GM19324 (cell line): ENCODE results near the gene TRABD2B.

ENCODE experiments used
- ATAC-seq: cut with Tn5 transposase; IDR thresholded peaks from one replicate; pipeline ENCODE4 v1.9.1; 2021; ENCODE audit warnings: mild to moderate bottlenecking, moderate library complexity; ENCODE audit not compliant: unreplicated experiment, low FRiP score

The TRABD2B gene

DNA sequence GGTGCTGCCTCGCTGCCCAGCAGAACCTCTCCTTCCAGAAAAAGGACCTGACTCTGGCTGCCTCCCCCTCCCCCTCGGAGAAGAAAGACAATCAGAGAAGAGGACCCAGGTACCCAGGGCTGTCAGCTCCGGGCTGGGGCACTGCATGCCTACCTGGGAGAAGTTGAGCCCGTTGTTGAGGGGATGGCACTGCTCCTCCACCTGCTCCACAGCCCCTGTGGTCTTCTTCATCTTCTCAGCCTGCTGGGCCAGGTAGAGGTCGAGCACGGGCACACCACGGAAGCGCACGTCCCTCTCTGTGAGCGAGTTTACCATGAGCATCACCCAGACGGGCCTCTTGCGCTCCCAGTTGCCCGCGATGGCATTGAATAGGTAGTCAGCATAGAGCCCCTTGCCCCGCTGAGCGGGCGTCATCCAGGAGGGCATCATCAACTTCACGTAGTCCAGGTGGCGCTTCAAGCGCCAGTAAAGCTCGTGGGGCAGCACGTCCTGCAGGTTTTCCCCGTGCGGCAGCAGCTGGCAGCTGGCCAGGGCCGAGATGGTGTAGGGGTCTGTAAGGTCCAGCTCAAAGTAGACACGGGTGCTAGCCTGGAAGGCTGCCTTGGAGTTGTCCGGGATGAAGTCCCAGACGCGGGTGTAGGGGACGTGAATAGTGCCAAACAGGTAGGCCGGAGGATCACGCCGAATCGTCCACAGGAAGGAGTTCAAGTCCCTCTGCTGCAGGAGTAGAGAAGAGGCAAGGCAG is 3.1 kb downstream of the TRABD2B start:
- ATAC-seq, result no peak

DNA sequence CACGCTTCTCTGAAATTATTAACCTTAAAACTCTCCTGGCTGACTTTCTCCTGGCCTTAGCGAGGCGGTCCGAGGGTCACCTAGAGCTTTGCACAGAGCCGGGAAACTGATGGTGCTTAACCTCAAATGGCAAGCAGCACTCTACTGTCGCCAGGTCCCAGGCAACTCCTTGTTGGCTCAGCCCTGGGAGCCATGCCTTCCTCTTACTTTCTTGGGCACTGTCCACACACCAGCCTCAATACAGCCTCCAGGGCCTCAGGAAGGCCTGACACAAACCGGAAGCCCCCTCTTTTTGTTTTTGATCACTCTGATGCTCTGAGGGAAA is 3.8 kb downstream of the TRABD2B start:
- no peak for ATAC-seq

DNA sequence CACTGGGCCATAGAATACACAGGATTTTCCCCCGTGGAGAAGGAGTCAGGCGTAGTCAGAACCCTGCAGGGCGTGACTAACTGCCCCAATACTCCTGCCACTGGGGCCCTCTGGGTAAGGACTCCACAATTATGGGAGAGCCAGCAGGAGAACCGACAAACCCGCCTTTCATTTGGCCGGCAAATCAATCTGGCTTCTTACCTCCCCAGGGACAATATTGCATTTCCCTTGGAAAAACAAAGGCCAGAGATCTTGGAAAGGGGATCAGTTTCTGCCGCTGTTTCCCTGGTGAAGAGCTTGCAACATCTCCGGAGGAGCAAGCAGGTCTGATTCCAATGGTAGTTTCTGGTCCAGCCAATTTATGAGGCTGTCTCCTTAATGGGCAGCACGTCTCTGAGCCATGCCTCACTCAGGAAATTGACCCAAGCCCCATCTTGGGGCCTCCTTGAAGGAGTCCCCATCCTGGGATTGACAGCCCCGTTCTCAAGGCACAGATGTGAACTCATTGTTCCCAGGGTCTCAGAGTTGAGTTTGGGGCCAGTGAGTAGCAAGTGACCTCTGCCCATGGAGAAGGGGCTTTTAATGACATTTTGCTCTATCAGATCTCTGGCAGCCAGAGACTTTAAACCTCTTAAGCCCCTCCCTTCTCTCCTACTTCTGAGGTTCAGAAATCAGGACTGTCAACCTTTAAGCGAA is 4.3 kb downstream of the TRABD2B start:
- ATAC-seq, result no peak

DNA sequence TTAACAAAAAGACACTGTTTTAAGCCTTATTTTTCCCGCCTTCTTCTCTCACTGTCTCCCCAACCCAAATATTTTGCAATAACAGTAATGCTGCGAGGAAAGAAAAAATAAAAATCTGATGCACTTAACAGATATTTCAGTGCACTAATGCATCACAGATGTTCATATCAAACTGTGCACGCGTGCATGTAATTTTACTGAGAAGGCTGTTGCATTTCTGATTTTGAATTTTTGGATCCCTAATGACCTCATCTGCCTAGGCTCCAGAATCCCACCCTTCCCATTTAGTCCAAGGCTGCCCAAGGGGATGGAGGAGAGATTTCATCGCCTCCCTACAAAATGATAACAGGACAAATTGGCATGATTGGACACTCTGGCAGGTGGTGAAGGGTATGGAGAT is 5.5 kb downstream of the TRABD2B start:
- no peak for ATAC-seq

- ATAC-seq, result no peak
Observed at GRCh38 chr1:47991187-47991586, 6.0 kb downstream of the TRABD2B start.

DNA sequence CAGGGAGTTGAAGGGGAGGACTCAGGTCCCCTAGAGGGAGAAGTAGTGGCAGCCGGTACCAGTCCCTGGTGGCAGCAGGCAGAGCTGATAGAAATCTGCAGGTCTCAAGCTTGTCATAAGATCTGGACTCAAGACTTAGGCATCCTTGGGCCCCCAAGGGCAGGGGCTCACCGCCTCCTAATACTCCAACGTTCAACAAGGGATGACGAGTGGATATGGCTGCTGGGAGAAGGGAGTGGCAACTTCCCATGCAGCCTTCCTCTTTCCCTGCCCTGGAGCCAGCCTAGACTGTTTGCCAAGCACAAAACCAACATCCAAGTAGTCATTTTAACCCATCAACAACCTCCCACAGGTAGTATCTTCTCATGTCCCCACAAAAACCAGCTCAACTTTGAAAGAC is 6.9 kb downstream of the TRABD2B start:
- ATAC-seq, result no peak

GRCh38 chr1:47987601-47988000 is 9.6 kb downstream of the TRABD2B start:
- no peak for ATAC-seq

GRCh38 chr1:47986761-47987200 is 10.4 kb downstream of the TRABD2B start:
- ATAC-seq, result no peak

DNA sequence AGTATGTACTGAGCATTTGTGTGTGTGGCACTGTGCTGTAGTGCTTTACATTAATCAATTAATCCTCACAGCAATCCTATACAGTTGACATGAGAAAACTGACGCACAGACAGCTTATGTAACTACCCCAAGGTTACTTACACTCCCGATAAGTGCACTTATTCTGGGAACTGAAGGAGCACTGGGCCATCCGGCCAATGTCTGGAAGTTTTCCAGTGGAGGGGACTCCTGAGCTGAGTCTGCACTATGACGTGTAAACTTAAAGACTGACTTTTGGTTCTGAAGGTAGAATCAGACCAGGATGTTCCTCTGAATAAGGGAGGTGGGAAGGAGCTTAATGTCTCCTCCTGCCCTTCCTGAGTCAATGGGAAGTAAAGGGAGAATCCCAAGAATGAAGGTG is 12.2 kb downstream of the TRABD2B start:
- ATAC-seq, result no peak

GRCh38 chr1:47984175-47984789 is 12.9 kb downstream of the TRABD2B start:
- ATAC-seq, result no peak

DNA sequence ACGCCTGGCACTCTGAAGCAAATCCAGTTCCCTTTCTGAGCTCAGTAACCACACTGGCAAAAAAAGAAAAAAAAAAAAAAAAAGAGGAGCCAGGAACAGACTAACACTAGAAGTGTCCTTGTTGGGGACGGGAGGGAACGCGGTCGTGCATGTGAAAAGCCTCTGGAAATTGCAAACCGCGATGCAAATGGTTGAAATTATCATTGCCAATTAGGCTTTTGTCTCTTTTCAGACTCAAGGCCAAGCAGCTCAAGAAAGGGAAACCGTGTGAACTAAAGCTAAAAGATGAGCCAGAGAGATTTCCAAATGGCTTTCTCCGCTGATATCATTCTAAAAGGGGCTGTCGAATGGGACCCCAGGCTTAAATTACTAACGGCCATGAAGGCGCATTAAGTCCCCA is 13.5 kb downstream of the TRABD2B start:
- no peak for ATAC-seq

DNA sequence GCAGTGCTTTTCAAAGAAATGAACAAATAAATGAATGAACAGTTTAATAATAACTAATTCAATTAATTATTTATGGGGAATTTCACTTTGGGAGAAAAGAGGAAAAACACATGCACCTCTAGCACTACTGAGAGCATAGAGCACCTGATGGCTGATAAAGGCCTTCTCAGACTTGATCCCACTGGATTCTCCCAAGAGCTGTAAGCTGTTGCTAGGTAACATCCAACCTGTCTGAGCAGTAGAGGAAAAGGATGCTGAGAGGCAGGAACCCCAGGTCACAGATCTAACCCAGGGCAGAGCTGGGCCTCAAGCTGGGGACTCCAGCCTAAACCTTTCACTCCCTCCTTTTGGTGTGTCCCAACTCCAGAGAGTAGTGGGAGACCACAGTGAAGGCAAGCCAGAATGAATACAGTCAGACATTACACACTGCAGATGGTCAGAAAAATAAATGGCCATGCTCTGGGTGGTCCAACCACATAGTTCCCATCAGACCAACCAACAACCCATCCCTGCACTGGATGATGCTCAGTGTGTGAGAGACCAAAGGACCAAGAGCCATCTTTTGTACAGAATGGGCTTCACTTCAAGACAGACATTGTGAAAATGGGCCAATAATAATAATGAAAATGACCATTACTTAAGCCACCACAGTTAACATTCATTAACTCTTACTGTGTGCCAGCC is 15.4 kb downstream of the TRABD2B start:
- ATAC-seq, result no peak

GRCh38 chr1:47980501-47980900 is 16.7 kb downstream of the TRABD2B start:
- ATAC-seq, result no peak

DNA sequence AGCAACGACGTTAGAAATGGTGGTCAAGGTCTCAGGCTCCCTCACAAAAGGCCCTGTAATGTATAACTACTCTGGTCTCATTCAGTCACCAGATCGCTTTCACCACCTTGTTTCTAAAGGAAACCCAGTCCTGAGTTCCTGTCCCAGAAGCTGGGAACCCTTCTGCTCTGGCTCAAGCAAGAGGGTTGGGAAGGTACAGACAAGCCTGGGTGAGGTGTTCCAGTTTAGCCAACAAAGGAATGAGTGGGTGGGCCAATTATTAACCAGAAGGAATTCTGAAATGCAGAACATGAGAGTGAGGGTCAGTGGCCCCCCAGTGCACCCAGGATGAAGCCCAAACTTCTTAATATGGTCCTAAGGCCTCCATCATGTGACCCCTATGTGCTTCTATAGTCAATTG is 17.5 kb downstream of the TRABD2B start:
- ATAC-seq, result no peak

- ATAC-seq, result no peak
Observed at GRCh38 chr1:47978486-47978885, 18.7 kb downstream of the TRABD2B start.

GRCh38 chr1:47976728-47977127 is 20.5 kb downstream of the TRABD2B start:
- ATAC-seq, result no peak

- ATAC-seq, result no peak
Observed at GRCh38 chr1:47976267-47976666, 20.9 kb downstream of the TRABD2B start.

- no peak for ATAC-seq
Observed at GRCh38 chr1:47975302-47975921, 21.8 kb downstream of the TRABD2B start.

DNA sequence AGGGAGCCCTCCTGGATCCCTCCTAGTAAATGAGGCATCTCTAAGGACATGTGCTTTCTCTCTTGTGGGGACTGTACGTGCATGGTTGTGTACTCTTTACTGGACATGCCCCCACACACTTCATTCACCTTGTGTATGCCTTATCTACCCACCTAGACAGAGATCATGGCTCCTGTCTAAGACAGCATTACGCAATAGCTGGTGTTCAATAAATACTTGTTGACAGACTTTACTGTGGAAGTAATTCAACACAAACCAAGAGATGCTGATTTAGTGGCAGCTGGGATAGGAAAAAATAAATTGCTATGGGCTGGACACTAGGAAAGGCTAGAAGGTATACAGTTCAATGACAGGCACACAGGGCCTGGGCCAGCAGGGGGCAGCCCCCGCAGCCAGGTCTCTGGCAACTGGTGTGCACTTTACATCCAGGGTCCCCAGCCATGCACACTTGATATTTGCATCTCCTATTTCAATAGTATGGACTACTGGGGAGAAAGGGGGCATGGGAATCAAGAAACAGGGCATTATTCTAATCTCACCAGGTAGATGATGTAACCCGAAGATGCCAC is 24.2 kb downstream of the TRABD2B start:
- no peak for ATAC-seq

DNA sequence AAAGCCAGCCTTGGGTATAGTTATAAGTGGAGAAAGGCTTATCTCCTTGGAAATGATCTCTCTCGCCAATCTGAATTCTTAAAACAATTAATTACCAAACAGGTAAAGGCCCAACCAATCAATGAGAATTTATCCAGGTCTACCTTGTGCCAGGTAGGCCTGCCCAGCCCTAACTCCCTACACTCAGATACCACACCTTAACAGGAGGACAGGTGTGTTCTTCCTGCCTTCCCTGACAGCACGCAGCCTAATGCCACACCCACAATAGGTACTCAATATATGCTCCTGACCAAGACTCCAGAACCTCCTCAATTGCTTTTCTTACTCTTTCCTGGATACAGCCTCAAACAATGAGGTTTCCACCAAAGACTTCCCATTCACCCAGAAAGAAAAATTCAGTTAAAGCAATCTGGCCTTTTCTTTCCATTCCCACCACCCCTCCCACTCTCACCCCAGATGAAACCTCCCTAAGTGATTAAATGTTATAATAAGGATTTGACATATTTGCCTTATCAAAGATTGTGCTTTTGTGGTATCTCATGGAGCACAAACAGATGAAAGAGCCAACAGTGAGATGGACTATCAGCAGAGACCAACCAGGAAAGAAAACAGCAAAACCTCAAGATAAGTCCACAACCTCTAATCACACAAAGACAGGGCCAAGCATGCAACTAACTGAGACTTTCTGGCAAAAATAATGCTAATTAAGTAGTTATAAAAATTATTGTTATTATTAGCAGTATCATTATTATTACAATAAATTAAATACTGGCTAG is 25.6 kb downstream of the TRABD2B start:
- ATAC-seq, result no peak
